ENCODE results near the gene ZDHHC1.
"Not testable (repeated sequence)": the region's sequence is repeated elsewhere in the genome, so short reads cannot be mapped to it uniquely, and the experiment has no call there.

The ZDHHC1 gene

GRCh38 chr16:67361038-67361437 is 55.2 kb downstream of the ZDHHC1 start:
- DNase-seq (ENCODE audit: low read depth in 2 of 2), result no peak

GRCh38 chr16:67359540-67360269 is 56.6 kb downstream of the ZDHHC1 start:
- DNase-seq (ENCODE audit: low read depth in 2 of 2), result not testable (repeated sequence)

- DNase-seq (ENCODE audit: low read depth in 2 of 2), result no peak
Measured at GRCh38 chr16:67357561-67357960, 58.7 kb downstream of the ZDHHC1 start.

GRCh38 chr16:67356396-67356795 is 59.9 kb downstream of the ZDHHC1 start:
- no peak for DNase-seq (ENCODE audit: low read depth in 2 of 2)

- DNase-seq (ENCODE audit: low read depth in 2 of 2), result not testable (repeated sequence)
Measured at GRCh38 chr16:67352463-67352862, 63.8 kb downstream of the ZDHHC1 start.

- no peak for DNase-seq (ENCODE audit: low read depth in 2 of 2)
Measured at GRCh38 chr16:67350324-67350723, 66.0 kb downstream of the ZDHHC1 start.

GRCh38 chr16:67349172-67349571 is 67.1 kb downstream of the ZDHHC1 start:
- no peak for DNase-seq (ENCODE audit: low read depth in 2 of 2)

GRCh38 chr16:67346341-67346740 is 69.9 kb downstream of the ZDHHC1 start:
- DNase-seq (ENCODE audit: low read depth in 2 of 2), result no peak

- no peak for DNase-seq (ENCODE audit: low read depth in 2 of 2)
Measured at GRCh38 chr16:67345401-67345800, 70.9 kb downstream of the ZDHHC1 start.

Measured in stimulated activated CD8-positive, alpha-beta memory T cell treated with anti-CD3 and anti-CD28 coated beads, Interleukin-2, amount 100 ng/mL, for 1 hour (primary cell).